Stimulated activated CD4-positive, alpha-beta T cell treated with anti-CD3 and anti-CD28 coated beads, Interleukin-12 subunit alpha, Interleukin-12 subunit beta, amount 100 ng/mL, for 4 hours (primary cell): Measurements from ENCODE around the gene NADK.
A peak's percentile ranks its signal among the peaks of the same experiment; 100 is the strongest.

Experiments used
- DNase-seq: peaks from one replicate; pipeline ENCODE4 v3.0.0-alpha.2; 2020

NADK gene

DNA sequence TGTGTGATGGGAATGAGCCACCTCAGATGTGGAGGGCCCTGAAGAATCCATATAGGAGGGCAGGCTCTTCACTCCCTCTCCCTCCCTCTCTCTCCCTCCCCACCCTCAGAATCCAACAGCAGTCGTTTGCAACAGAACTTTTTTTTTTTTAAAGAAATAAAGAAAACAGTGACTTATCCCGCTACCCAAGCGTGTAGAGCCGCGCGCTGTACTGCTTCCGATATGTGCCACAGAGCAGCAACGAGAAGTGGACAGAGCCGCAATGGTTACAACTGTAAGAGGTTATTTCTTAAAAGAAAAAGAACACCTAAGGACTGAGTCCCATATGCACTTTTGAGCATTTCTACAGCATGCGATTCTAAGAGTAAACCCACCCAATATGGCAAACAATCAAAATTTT, 7.4 kb upstream of the NADK start:
- DNase-seq, result no peak

DNA sequence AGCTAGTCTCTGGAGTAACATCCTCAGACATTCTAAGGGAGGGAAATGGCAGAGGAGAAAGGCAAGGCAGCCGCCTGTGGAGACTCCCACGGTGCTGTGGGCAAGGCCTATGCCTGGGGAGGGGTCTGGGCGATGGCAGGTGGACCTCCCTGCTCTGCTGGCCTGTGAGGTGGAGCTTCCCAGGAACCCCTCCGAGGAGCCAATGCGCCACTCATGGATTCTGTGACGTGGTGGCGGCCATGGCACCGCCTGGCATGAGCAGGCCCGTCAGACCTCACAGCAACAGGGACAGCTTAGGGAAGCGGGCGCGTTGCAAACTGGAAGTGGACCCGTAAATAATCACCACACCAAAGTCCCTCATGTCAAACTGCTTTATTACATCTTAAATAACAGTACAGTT, 6.7 kb upstream of the NADK start:
- DNase-seq, result no peak

GRCh38 chr1:1783320-1783719, 5.0 kb upstream of the NADK start:
- no peak for DNase-seq

- DNase-seq, result no peak
Observed at GRCh38 chr1:1782399-1783221, 4.3 kb upstream of the NADK start.

GRCh38 chr1:1781526-1781903, 3.2 kb upstream of the NADK start:
- no peak for DNase-seq

GRCh38 chr1:1780598-1781525, 2.6 kb upstream of the NADK start:
- no peak for DNase-seq

- peak; percentile 32 for DNase-seq
Observed at GRCh38 chr1:1779691-1780597, 1.7 kb upstream of the NADK start.

GRCh38 chr1:1779320-1779675, 1.0 kb upstream of the NADK start:
- no peak for DNase-seq

GRCh38 chr1:1778663-1779319, 521 bp upstream of the NADK start:
- peak; percentile 73 for DNase-seq

GRCh38 chr1:1777583-1777899, 729 bp downstream of the NADK start:
- no peak for DNase-seq

GRCh38 chr1:1776672-1777582, 1.3 kb downstream of the NADK start:
- no peak for DNase-seq

DNA sequence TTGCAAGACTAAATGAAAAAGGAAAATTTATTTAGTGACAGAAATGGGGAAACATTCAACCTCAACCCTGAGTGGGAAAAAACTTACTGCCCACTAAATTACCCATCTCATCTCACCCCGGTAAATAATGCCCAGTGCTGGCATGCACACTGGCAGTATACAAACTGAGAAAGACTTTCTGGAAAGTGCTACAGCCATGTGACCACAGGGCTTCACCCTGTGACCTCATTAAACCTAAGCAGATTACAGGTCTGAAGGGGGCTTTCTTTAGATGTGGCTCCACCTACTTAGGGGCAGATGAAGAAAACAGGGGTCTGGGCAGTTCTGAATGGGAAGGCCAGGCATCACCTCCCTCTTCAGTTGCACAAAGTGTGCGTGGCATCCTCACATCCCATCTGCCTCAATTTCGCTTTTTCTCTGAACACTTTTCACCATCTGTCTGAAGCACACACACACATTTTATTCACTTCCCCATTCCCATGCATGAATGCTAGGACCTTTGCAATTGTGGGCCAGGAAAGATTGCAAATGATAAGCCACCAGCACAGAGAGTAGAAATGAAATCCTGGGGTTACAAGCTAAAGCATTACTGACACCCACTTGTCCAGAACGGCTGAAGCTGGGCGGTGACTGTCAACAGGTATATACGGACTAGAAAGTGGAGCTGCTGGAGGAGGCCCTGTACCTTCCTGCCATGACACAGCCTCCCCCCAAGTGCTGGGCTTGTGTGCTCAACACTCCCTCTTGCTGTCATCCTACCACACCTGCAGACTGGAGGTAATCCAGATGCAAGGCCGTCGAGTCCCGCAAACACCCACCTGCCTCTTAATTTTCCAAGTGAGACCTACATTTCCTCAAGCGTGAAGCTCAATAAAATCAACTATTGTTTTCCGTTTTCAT, 2.7 kb downstream of the NADK start:
- no peak for DNase-seq

GRCh38 chr1:1773874-1774273, 4.4 kb downstream of the NADK start:
- no peak for DNase-seq

DNA sequence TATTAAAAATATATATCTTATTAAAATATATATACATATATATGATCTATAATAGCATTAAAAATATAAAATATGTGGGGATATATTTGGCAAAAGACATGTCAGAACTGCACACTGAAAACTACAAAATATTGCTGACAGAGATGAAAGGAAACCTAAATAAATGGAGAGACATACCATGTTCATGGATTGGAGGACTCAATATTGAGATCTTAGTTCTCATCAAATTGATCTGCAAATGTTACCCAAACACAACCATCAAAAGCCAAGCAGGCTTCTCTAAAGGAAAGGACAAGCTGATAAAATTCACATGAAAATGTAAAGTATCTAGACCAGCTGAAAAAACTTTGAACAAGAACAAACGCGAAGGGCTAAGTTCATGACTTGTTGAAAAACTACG, 7.2 kb downstream of the NADK start:
- no peak for DNase-seq

DNA sequence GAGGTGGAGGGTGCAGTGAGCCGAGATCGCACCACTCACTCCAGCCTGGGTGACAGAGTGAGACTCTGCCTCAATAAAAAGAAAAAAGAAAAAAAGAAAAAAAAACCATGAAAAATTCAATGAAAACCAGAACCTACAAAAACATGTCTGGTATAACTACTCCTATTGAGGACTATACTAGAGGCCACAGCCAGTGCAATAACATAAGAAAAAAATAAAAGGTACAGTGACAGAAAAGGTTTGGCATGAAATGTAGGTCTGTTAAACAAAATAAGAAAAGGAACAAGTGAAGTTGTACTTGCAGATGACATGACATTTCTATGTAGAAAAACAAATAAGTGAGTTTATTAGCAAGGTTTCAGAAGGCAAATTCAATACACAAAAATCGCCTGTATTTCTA, 8.2 kb downstream of the NADK start:
- no peak for DNase-seq

GRCh38 chr1:1768249-1768992, 9.8 kb downstream of the NADK start:
- DNase-seq, result no peak

- DNase-seq, result no peak
Observed at GRCh38 chr1:1764876-1765470, 13.3 kb downstream of the NADK start.

DNA sequence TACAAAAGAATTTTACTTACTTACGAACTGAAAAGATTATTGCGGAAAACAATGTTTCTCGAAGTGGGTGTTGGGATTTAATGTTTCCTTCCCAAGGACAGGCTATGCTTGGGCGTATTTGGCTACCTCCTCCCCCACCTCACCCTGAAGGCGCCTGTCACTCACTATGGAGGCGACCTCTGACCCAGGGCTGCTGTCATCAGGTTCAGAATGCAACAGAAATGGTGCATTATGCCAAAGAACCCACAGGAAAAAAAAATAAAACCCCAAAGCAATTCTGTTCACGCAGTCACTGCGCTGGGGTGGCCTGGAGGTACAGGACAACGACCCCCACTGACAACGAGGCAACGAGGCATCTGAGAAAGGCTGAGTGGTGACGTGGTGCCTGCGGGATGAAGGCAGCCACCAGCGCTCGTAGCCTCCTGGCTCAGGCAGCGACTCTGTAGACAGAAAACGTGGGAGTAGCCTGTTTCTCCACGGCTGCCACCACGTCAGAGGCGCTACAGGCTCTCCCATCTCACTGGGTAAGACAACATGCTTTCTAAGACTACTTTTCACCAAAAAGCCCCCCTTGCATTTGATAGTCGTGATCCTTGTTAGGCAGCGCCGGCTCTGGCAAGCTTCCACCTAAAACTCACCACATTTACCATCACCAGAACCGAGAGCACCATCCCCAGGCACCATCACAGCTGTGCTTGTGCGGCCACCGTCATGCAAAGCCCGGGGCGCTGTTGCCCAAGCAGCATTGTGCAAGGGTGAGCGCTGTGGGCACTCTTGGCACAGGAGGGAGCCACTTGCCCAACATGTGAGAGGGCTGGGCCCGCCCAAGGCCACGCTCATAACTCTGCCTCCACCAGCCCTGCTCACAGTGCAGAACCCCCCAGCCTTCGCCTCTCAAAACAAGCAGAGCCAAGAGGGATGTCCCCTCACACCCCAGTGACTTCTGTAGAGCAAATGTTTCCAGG, 14.3 kb downstream of the NADK start:
- no peak for DNase-seq
